ENCODE data around the gene SPAG16. TPM values are rescaled to one million over a fixed set of nuclear protein-coding genes. Genes with fewer than 3 reads are reported as not detected.
"Not testable (repeated sequence)": the region's sequence is repeated elsewhere in the genome, so short reads cannot be mapped to it uniquely, and the experiment has no call there.

SPAG16 gene
- total RNA-seq, 4 donors from 2014 or later: 25.5 to 42.7 (median 27.8) TPM

DNA sequence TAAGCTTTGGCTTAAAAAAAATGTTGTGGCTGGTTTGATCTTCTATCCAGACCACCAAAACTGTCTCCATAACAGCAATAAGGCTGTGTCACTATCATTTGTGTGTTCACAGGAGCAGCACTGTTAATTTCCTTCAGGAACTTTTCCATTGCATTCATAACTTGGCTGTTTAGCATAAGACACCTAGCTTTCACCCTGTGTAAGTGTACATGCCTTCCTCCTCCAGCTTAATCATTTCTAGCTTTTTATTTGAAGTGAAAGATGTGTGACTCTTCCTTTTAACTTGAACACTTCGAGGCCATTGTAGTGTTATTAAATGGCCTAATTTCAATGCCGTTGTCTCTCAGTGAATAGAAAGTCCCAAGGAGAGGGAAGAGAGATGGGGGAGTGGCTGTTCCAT is 773.7 kb downstream of the SPAG16 start:
- no peak for DNase-seq (ENCODE audit: low spot score in 2 of 2)
- Histone ChIP-seq H3K4me1 (no peaks in the 10 kb centered on the region), H3K9me3 (no peaks in the 10 kb centered on the region), H3K4me3 (no peak overlapping the region), H3K27ac (no peak overlapping the region), H3K27me3 (no peaks in the 10 kb centered on the region), H3K36me3 (no peaks in the 10 kb centered on the region)
- WGBS, 2 donors: 52 to 68% methylated on average over 2 of the region's 2 CpGs
- TF ChIP-seq, protein P1, sequence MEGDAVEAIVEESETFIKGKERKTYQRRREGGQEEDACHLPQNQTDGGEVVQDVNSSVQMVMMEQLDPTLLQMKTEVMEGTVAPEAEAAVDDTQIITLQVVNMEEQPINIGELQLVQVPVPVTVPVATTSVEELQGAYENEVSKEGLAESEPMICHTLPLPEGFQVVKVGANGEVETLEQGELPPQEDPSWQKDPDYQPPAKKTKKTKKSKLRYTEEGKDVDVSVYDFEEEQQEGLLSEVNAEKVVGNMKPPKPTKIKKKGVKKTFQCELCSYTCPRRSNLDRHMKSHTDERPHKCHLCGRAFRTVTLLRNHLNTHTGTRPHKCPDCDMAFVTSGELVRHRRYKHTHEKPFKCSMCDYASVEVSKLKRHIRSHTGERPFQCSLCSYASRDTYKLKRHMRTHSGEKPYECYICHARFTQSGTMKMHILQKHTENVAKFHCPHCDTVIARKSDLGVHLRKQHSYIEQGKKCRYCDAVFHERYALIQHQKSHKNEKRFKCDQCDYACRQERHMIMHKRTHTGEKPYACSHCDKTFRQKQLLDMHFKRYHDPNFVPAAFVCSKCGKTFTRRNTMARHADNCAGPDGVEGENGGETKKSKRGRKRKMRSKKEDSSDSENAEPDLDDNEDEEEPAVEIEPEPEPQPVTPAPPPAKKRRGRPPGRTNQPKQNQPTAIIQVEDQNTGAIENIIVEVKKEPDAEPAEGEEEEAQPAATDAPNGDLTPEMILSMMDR (IDR thresholded peaks at IDR 0.05): no peak
- TF ChIP-seq EP300 (IDR thresholded peaks at IDR 0.05): no peak
- no peak for TF ChIP-seq POLR2A (IDR thresholded peaks at IDR 0.05)

DNA sequence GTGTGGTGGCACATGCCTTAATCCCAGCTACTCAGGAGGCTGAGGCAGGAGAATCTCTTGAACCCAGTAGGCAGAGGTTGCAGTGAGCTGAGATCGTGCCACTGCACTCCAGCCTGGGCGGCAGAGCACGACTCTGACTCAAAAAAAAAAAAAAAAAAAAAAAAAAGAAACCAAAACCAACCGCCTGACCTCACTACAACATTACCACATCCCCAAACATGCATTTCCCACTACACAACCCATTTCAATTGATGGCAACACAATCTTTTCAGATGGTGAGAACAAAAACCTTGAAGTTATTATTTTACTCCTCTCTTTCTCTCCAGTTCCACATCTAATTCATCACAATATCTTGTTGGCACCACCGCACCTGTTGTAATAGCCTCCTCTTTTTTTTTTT is 778.0 kb downstream of the SPAG16 start:
- not testable (repeated sequence) for H3K9me3 ChIP-seq; H3K4me1 ChIP-seq; DNase-seq (ENCODE audit: low spot score in 2 of 2); H3K36me3 ChIP-seq; H3K4me3 ChIP-seq; H3K27ac ChIP-seq; H3K27me3 ChIP-seq
- 90 to 91% methylated on average over 5 of the region's 5 CpGs for WGBS, 2 donors

DNA sequence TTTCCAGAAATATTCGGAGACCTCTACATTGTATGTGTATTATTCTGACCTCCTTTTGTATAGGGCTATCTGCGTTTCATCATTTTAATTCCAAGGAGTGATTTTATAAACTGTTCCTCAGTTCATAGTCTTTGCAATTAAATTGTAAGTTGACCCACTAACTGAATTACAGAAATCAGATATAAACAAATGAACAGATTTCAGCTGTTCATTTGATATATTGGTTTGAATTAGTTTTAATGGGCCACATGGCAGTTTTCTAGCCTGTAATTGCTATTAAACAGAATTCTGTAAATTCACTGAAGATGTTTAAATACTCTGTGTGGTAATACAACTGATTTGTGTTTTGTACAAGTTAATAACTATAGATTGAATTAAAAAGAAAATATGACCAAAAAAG is 780.2 kb downstream of the SPAG16 start:
- no peak overlapping the region for H3K27ac ChIP-seq
- no peaks in the 10 kb centered on the region for H3K27me3 ChIP-seq
- TF ChIP-seq EP300 (IDR thresholded peaks at IDR 0.05): no peak
- TF ChIP-seq, protein P1 (IDR thresholded peaks at IDR 0.05): no peak
- TF ChIP-seq POLR2A (IDR thresholded peaks at IDR 0.05): no peak
- H3K4me3 ChIP-seq: no peak overlapping the region
- no peaks in the 10 kb centered on the region for H3K9me3 ChIP-seq
- H3K4me1 ChIP-seq: peaks cover 0 to 6% (median 3%) of the 10 kb centered on the region in 4 donors
- WGBS, 2 donors: 85 to 89% methylated on average over 2 of the region's 2 CpGs
- DNase-seq (ENCODE audit: low spot score in 2 of 2): no peak
- H3K36me3 ChIP-seq: no peaks in the 10 kb centered on the region

DNA sequence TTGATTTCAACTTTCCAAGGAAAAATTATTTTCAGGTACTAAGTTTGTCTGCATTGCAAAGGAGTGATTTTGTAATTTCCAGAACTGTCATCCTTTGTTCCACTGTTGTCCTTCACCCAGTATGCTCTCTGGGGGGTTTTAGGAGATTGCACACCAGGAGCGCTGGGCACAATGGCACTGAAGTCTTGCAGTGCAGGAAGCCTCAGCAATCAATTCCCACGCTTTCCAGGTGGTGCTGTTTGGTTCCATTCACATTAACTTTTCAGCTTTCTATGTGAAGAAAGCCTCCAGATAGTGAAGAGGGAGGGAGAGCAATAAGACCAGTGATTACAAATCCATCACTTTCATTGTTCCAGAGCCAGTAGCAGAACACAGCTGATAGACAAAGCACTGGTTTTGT is 782.6 kb downstream of the SPAG16 start:
- Histone ChIP-seq H3K27ac (no peak overlapping the region), H3K9me3 (no peaks in the 10 kb centered on the region), H3K4me1 (peaks cover 0 to 6% (median 3%) of the 10 kb centered on the region in 4 donors), H3K4me3 (no peak overlapping the region), H3K36me3 (no peaks in the 10 kb centered on the region), H3K27me3 (no peaks in the 10 kb centered on the region)
- TF ChIP-seq, protein P1 (IDR thresholded peaks at IDR 0.05): no peak
- TF ChIP-seq POLR2A (IDR thresholded peaks at IDR 0.05) (no peak), EP300 (IDR thresholded peaks at IDR 0.05) (no peak)
- 48 to 58% methylated on average over 2 of the region's 2 CpGs for WGBS, 2 donors
- no peak for DNase-seq (ENCODE audit: low spot score in 2 of 2)

DNA sequence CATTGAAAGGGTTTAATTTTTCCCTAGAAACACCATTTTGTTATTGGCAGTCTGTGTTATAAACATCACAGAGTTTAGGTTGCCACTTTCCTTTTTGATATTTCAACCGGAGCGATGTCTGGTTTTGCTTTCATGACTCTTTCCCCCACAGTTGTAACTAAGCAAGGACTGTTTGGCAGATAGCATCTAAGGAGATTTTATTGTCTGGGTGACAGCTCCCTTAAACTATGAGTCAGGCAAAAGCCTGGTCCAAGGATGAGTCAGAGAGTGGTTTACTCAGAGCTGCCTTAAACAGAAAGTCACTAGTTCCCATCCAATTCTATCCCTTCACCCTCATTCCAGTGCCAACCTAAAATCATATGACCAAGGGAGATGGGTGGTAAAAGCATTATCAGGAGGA is 785.0 kb downstream of the SPAG16 start:
- peak in 1 of 2 donors; percentile 5 for DNase-seq (ENCODE audit: low spot score in 2 of 2)
- WGBS, 2 donors: 15 to 20% methylated on average over 2 of the region's 2 CpGs
- Histone ChIP-seq H3K36me3 (no peaks in the 10 kb centered on the region), H3K27ac (peak overlapping the region in 1 of 4 donors; percentile 2), H3K27me3 (no peaks in the 10 kb centered on the region), H3K4me1 (peaks cover 0 to 6% (median 3%) of the 10 kb centered on the region in 4 donors), H3K4me3 (no peak overlapping the region), H3K9me3 (no peaks in the 10 kb centered on the region)
- TF ChIP-seq, protein P1 (IDR thresholded peaks at IDR 0.05): no peak
- no peak for TF ChIP-seq EP300 (IDR thresholded peaks at IDR 0.05)
- no peak for TF ChIP-seq POLR2A (IDR thresholded peaks at IDR 0.05)

DNA sequence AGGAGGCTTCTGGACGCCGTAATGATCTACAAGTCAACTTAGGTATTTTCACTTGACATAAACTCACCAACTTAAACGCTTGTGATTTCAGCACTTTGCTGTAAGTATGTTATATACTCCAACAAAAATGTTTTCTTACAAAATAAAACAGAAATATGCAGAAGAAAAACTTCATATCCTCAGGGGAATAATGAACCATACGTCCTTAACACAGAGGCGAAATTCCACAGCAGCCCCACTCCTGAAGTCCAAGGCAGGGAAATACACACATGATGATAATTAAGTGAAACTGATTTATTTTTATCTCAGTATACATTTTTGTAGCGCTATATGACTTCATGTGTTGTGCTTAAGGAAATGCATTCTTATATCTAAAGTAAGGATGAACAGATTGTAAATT is 791.2 kb downstream of the SPAG16 start:
- Histone ChIP-seq H3K9me3 (no peaks in the 10 kb centered on the region), H3K4me1 (no peaks in the 10 kb centered on the region), H3K4me3 (no peak overlapping the region), H3K27ac (no peak overlapping the region), H3K36me3 (no peaks in the 10 kb centered on the region), H3K27me3 (no peaks in the 10 kb centered on the region)
- 66 to 67% methylated on average over 6 of the region's 6 CpGs for WGBS, 2 donors
- TF ChIP-seq EP300 (IDR thresholded peaks at IDR 0.05) (no peak), POLR2A (IDR thresholded peaks at IDR 0.05) (no peak)
- TF ChIP-seq, protein P1 (IDR thresholded peaks at IDR 0.05): no peak
- no peak for DNase-seq (ENCODE audit: low spot score in 2 of 2)

Data from tibial nerve (tissue), 4 donors.